Activated CD8-positive, alpha-beta T cell treated with anti-CD3 and anti-CD28 coated beads for 36 hours (primary cell): Measurements from ENCODE around the gene MBP. TPM values are rescaled to one million over a fixed set of nuclear protein-coding genes. Genes with fewer than 3 reads are reported as not detected.

Experiments
- ATAC-seq: fragments of 200-7000 bp; cut with Tn5 transposase; one replicate; pipeline ENCODE4 v1.10.0; 2021; ENCODE audit warnings: mild to moderate bottlenecking, moderate library complexity
- CTCF ChIA-PET: fragments of 350-600 bp; sonication (Branson Sonifier 250); formaldehyde crosslinking; loops from one replicate; lab custom pipeline; 2021; ENCODE audit warnings: antibody characterized with exemption; lab: Charles Lee
- POLR2A ChIA-PET: fragments of 350-600 bp; sonication (Branson Sonifier 250); formaldehyde crosslinking; loops from one replicate; lab custom pipeline; 2021; ENCODE audit warnings: antibody characterized with exemption; lab: Charles Lee
- DNase-seq: peaks from one replicate; pipeline ENCODE4 v3.0.0-alpha.2; 2020
- H3K27ac Mint-ChIP-seq: one replicate; pipeline ENCODE4 v1.8.0; 2021; ENCODE audit warnings: mild to moderate bottlenecking, mixed read lengths
- H3K27me3 Mint-ChIP-seq: one replicate; pipeline ENCODE4 v1.8.0; 2021; ENCODE audit warnings: mixed read lengths
- H3K36me3 Mint-ChIP-seq: one replicate; pipeline ENCODE4 v1.8.0; 2021; ENCODE audit warnings: low read depth, mixed read lengths
- H3K4me1 Mint-ChIP-seq: one replicate; pipeline ENCODE4 v1.8.0; 2021; ENCODE audit warnings: low read depth, mixed read lengths
- H3K4me3 Mint-ChIP-seq: one replicate; pipeline ENCODE4 v1.8.0; 2021; ENCODE audit warnings: mild to moderate bottlenecking, moderate library complexity, mixed read lengths
- H3K9me3 Mint-ChIP-seq: one replicate; pipeline ENCODE4 v1.8.0; 2021; ENCODE audit warnings: mixed read lengths
- CTCF ChIP-seq: fragments of 200-600 bp; IDR thresholded peaks from one replicate; pipeline ENCODE4 v1.8.0; 2022; ENCODE audit warnings: antibody characterized with exemption, mild to moderate bottlenecking
- intact Hi-C: fragments of 100-400 bp; cut with micrococcal nuclease; formaldehyde crosslinking; loops from one replicate; pipeline ENCODE4 v1.10.0; 2022
- total RNA-seq, 2 experiments: library from RNA; stranded (reverse); gene quantifications; one replicate each; pipeline ENCODE4 v1.2.3, GENCODE V29; 2021

Gene MBP
- total RNA-seq, 2 experiments from 2014 or later, result 39.9 to 41.5 TPM

GRCh38 chr18:77073336-77074093 is 59.1 kb downstream of the MBP start:
- H3K4me1 Mint-ChIP-seq, result peaks cover 84% of the 10 kb centered on the region
- CTCF ChIA-PET, result interaction anchor here (0.8 to 1.6 kb wide), 4 partner anchors 13 to 48 kb away, joined by 3 to 5 read pairs (median 3); no protein-coding TSS in a partner anchor

DNA sequence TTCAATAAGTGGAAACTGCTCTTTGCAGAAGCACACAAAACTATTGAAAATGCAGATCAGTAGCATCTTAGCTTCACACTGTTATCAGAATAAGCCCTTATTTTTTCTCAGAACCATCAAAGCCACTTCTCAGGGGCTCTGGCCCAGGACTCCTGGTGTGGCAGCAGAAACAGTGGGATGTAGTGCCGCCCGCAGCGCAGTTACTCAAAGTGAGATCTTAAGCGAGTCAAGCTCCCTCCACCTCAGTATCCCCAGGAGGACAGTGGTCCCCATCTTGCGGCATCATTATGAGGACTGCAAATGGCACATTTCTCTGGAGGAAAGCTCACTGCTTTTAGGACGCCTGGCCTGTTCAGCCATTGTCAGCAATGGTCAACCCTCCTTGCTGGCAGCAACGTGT is 60.0 kb downstream of the MBP start:
- Mint-ChIP-seq H3K27ac (no peak overlapping the region), H3K4me1 (peaks cover 88% of the 10 kb centered on the region), H3K4me3 (no peak overlapping the region), H3K27me3 (no peaks in the 10 kb centered on the region), H3K36me3 (peaks cover 26% of the 10 kb centered on the region), H3K9me3 (no peaks in the 10 kb centered on the region)
- no peak for TF ChIP-seq CTCF
- ChIA-PET POLR2A (interaction anchor here (1.1 to 3.1 kb wide), 3 partner anchors 24 to 51 kb away, joined by 4 to 9 read pairs (median 6); no protein-coding TSS in a partner anchor), CTCF (interaction anchor here (1.0 to 1.7 kb wide), 4 partner anchors 9 to 72 kb away, joined by 3 to 4 read pairs (median 4); no protein-coding TSS in a partner anchor)
- intact Hi-C loops, result no loop called here
- ATAC-seq (no peak), DNase-seq (no peak)

More at GRCh38 chr18:77073336-77074093, 59.1 kb downstream of the MBP start:
- peak overlapping the region; percentile 77 for H3K27ac Mint-ChIP-seq
- intact Hi-C loops, result no loop called here
- H3K4me3 Mint-ChIP-seq, result no peak overlapping the region
- ATAC-seq (peak; percentile 75), DNase-seq (peak; percentile 54)
- no peaks in the 10 kb centered on the region for H3K9me3 Mint-ChIP-seq
- POLR2A ChIA-PET, result interaction anchor here (0.7 to 3.1 kb wide), 7 partner anchors 23 to 53 kb away, joined by 3 to 9 read pairs (median 4); no protein-coding TSS in a partner anchor
- H3K36me3 Mint-ChIP-seq, result peaks cover 24% of the 10 kb centered on the region
- H3K27me3 Mint-ChIP-seq, result no peaks in the 10 kb centered on the region
- no peak for TF ChIP-seq CTCF

GRCh38 chr18:77071711-77072292 is 60.8 kb downstream of the MBP start:
- intact Hi-C loops, result no loop called here
- Mint-ChIP-seq H3K4me1 (peaks cover 93% of the 10 kb centered on the region), H3K27ac (peak overlapping the region; percentile 61), H3K36me3 (peaks cover 31% of the 10 kb centered on the region), H3K9me3 (no peaks in the 10 kb centered on the region), H3K4me3 (no peak overlapping the region), H3K27me3 (no peaks in the 10 kb centered on the region)
- TF ChIP-seq CTCF, result no peak
- CTCF ChIA-PET, result interaction anchor here (0.9 to 1.7 kb wide), 4 partner anchors 8 to 71 kb away, joined by 3 to 4 read pairs (median 4); no protein-coding TSS in a partner anchor
- DNase-seq (peak; percentile 84), ATAC-seq (peak; percentile 19)
- POLR2A ChIA-PET, result interaction anchor here (2.2 to 3.1 kb wide), 2 partner anchors 25 to 52 kb away, joined by 6 to 9 read pairs; no protein-coding TSS in a partner anchor

DNA sequence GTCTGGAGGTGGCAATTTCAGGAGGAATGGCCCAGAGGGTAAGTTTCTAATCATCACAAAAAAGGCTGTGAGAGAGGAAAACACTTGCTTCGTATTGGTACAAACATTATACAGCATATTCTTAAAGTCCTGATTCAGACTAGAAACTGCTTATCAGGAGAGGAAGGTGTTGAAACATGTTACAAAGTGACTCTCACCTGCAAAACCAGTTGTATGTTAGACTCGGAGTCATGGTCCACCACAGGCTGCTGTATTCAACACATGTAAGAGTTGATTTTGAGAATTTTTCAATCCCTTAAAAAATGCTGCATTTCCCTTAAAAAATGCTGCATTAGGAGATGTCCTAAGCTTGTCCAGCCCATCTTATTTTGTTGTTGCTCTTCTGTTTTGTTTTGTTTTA is 61.5 kb downstream of the MBP start:
- Mint-ChIP-seq H3K27me3 (no peaks in the 10 kb centered on the region), H3K36me3 (peaks cover 36% of the 10 kb centered on the region), H3K27ac (peak overlapping the region; percentile 61), H3K9me3 (no peaks in the 10 kb centered on the region), H3K4me1 (peaks cover 95% of the 10 kb centered on the region), H3K4me3 (no peak overlapping the region)
- no peak for DNase-seq
- ChIA-PET CTCF (interaction anchor here (1.0 kb wide), 1 partner anchor 14 kb away, joined by 3 read pairs; no protein-coding TSS in a partner anchor), POLR2A (interaction anchor here (2.2 to 3.1 kb wide), 2 partner anchors 25 to 52 kb away, joined by 6 to 9 read pairs; no protein-coding TSS in a partner anchor)
- no peak for ATAC-seq
- intact Hi-C loops, result no loop called here
- TF ChIP-seq CTCF, result no peak
